ENCODE measurements around the gene C1orf87. TPM values are rescaled to one million over a fixed set of nuclear protein-coding genes. Genes with fewer than 3 reads are reported as not detected.

The C1orf87 gene
- total and polyA plus RNA-seq, 7 experiments from 2014 or later, result not detected

DNA sequence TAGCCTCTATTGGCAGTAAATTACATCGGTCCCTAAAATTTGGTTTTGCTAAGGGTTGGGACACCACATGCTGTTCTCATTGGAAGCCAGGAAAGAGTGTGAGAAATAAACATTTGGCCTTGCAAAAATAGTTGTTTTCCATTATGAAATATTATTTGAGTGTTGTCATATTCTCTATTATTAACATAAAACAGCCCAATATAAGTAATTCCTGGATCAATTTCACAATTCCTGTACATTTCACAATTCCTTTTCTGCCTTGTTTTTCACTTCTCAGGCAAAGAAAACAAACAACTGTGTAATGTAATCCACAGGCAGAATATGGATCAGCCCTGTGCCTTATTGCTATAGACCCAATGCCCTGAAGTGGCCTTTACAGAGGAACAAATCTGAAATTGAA lies 40.5 kb downstream of the C1orf87 start:
- no peaks in the 10 kb centered on the region for H3K27me3 ChIP-seq (ENCODE audit: control insufficient read depth in 2 of 2, insufficient read depth in 2 of 2, low read length in 2 of 2)
- H3K4me3 ChIP-seq (ENCODE audit: low read length), result no peak overlapping the region
- no peak for DNase-seq
- H3K4me1 ChIP-seq (ENCODE audit: control insufficient read depth in 2 of 2, insufficient read depth in 2 of 2, low read length in 2 of 2), result no peaks in the 10 kb centered on the region
- POLR2A ChIA-PET, result no interaction called here
- ATAC-seq, result no peak
- H3K4me3 Mint-ChIP-seq, result no peak overlapping the region
- no peak overlapping the region for H3K27ac Mint-ChIP-seq
- H3K4me1 Mint-ChIP-seq, result no peaks in the 10 kb centered on the region
- H3K27me3 Mint-ChIP-seq, result peaks cover 2 to 23% (median 12%) of the 10 kb centered on the region in 5 donors
- CTCF ChIA-PET, result no interaction called here
- H3K9me3 ChIP-seq (ENCODE audit: control insufficient read depth in 2 of 3, low read length in 3 of 3), result no peaks in the 10 kb centered on the region
- H3K36me3 Mint-ChIP-seq, result no peaks in the 10 kb centered on the region
- intact Hi-C loops (cut with micrococcal nuclease), result no loop called here
- H3K27ac ChIP-seq (ENCODE audit: low read depth, low read length), result no peak overlapping the region
- H3K36me3 ChIP-seq (ENCODE audit: control insufficient read depth in 2 of 3, insufficient read depth in 3 of 3, low read length in 3 of 3), result no peaks in the 10 kb centered on the region
- H3K9me3 Mint-ChIP-seq, result peaks cover 0 to 1% (median 0%) of the 10 kb centered on the region in 11 donors

DNA sequence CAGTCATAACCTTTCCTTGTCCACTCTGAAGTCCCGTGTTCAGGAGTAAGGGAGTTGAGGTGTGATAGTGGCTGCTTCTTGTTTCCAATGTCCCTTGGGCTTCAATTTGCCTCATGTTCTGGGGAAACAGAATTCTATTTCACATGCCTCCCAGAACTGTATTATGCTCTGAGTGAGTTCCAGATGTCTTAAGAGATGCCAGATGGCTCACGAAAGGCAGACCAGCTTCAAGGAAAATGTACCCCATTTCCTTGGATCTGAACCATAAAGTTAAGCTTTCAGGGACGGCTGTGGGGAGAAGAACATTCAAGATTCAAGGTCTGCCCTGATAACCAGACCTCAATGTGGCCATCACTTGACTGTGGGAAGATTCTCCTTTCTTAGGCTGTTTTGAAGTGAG lies 42.4 kb downstream of the C1orf87 start:
- ChIA-PET CTCF (no interaction called here), POLR2A (no interaction called here)
- no peak overlapping the region for H3K4me3 Mint-ChIP-seq

DNA sequence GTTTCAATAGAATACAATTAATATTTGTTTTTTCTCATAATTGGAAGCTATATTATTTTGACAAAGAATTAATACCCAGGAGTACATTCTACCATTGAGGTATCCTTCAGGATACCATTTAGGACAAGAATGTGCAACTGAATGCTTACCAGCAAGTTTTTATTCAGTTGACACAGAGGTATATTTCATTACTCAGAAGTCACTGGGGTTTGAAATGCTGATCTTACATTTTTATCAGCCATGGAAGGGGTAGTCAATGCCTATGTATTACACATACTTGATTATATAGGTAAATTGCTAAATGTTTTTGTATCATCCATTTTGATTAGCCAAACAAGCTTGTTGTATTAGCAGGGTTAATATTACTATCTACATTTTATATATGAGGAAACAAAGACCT lies 48.0 kb downstream of the C1orf87 start:
- Mint-ChIP-seq H3K4me1 (no peaks in the 10 kb centered on the region), H3K27me3 (peaks cover 13 to 47% (median 26%) of the 10 kb centered on the region in 5 donors), H3K36me3 (no peaks in the 10 kb centered on the region), H3K4me3 (no peak overlapping the region), H3K27ac (no peak overlapping the region), H3K9me3 (peaks cover 0 to 6% (median 0%) of the 10 kb centered on the region in 11 donors)
- no peaks in the 10 kb centered on the region for H3K9me3 ChIP-seq (ENCODE audit: control insufficient read depth in 2 of 3, low read length in 3 of 3)
- no peak for ATAC-seq
- DNase-seq, result no peak
- H3K27ac ChIP-seq (ENCODE audit: low read depth, low read length), result no peak overlapping the region
- intact Hi-C loops (cut with micrococcal nuclease), result no loop called here
- ChIA-PET CTCF (no interaction called here), POLR2A (no interaction called here)
- H3K4me1 ChIP-seq (ENCODE audit: control insufficient read depth in 2 of 2, insufficient read depth in 2 of 2, low read length in 2 of 2), result no peaks in the 10 kb centered on the region
- H3K36me3 ChIP-seq (ENCODE audit: control insufficient read depth in 2 of 3, insufficient read depth in 3 of 3, low read length in 3 of 3), result no peaks in the 10 kb centered on the region
- H3K4me3 ChIP-seq (ENCODE audit: low read length), result no peak overlapping the region
- no peaks in the 10 kb centered on the region for H3K27me3 ChIP-seq (ENCODE audit: control insufficient read depth in 2 of 2, insufficient read depth in 2 of 2, low read length in 2 of 2)

More for the DNA sequence above, 42.4 kb downstream of the C1orf87 start:
- Histone ChIP-seq H3K27me3 (ENCODE audit: control insufficient read depth in 2 of 2, insufficient read depth in 2 of 2, low read length in 2 of 2) (no peaks in the 10 kb centered on the region), H3K27ac (ENCODE audit: low read depth, low read length) (no peak overlapping the region), H3K9me3 (ENCODE audit: control insufficient read depth in 2 of 3, low read length in 3 of 3) (no peaks in the 10 kb centered on the region), H3K36me3 (ENCODE audit: control insufficient read depth in 2 of 3, insufficient read depth in 3 of 3, low read length in 3 of 3) (no peaks in the 10 kb centered on the region), H3K4me3 (ENCODE audit: low read length) (no peak overlapping the region), H3K4me1 (ENCODE audit: control insufficient read depth in 2 of 2, insufficient read depth in 2 of 2, low read length in 2 of 2) (no peaks in the 10 kb centered on the region)
- intact Hi-C loops (cut with micrococcal nuclease), result no loop called here
- no peak for ATAC-seq
- DNase-seq, result no peak
- Mint-ChIP-seq H3K27ac (no peak overlapping the region), H3K9me3 (peaks cover 0 to 1% (median 0%) of the 10 kb centered on the region in 11 donors), H3K36me3 (no peaks in the 10 kb centered on the region), H3K4me1 (no peaks in the 10 kb centered on the region), H3K27me3 (peaks cover 5 to 26% (median 22%) of the 10 kb centered on the region in 5 donors)

DNA sequence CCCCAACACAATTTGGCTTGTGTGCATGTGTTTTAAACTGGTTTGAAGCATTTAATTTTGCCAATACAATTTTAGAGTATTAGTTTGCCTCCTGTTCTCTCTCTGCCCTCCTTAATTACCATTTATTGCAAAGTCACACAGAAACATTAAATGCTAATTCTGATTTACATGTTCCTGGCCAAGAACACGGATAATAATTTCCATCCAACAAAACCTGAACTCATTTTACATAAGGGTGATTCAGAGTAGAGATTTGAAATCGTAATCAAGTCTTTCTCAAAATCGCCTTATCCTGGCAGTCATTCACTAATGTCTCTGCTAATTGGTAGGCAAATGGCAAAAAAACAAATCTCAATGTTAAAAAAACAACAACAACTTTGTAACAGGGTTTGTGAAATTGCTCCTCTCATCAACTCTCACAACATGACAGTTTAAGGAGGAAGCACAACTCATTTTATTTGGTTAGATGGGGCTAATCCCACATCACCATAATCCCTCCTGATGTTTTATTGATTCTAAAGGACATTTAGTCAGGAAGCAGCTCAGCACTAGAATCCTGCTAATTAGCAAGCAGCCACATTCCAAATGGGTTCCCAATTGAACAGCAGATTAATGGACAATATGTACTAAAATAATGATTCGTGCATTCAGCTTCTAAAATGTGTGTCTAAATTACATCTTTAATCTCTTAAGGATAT lies 55.9 kb downstream of the C1orf87 start:
- peaks cover 0 to 18% (median 6%) of the 10 kb centered on the region in 11 donors for H3K9me3 Mint-ChIP-seq
- no peak overlapping the region for H3K4me3 Mint-ChIP-seq
- intact Hi-C loops (cut with micrococcal nuclease), result no loop called here
- CTCF ChIA-PET, result no interaction called here
- DNase-seq (no peak), ATAC-seq (no peak)
- POLR2A ChIA-PET, result no interaction called here
- H3K27ac ChIP-seq (ENCODE audit: low read depth, low read length), result no peak overlapping the region
- H3K36me3 Mint-ChIP-seq, result no peaks in the 10 kb centered on the region
- H3K9me3 ChIP-seq (ENCODE audit: control insufficient read depth in 2 of 3, low read length in 3 of 3), result peaks cover 0 to 4% (median 0%) of the 10 kb centered on the region in 3 experiments
- H3K4me3 ChIP-seq (ENCODE audit: low read length), result no peak overlapping the region
- H3K4me1 ChIP-seq (ENCODE audit: control insufficient read depth in 2 of 2, insufficient read depth in 2 of 2, low read length in 2 of 2), result no peaks in the 10 kb centered on the region
- H3K27ac Mint-ChIP-seq, result no peak overlapping the region
- no peaks in the 10 kb centered on the region for H3K36me3 ChIP-seq (ENCODE audit: control insufficient read depth in 2 of 3, insufficient read depth in 3 of 3, low read length in 3 of 3)
- no peaks in the 10 kb centered on the region for H3K27me3 ChIP-seq (ENCODE audit: control insufficient read depth in 2 of 2, insufficient read depth in 2 of 2, low read length in 2 of 2)
- peaks cover 7 to 25% (median 12%) of the 10 kb centered on the region in 5 donors for H3K27me3 Mint-ChIP-seq
- H3K4me1 Mint-ChIP-seq, result no peaks in the 10 kb centered on the region

DNA sequence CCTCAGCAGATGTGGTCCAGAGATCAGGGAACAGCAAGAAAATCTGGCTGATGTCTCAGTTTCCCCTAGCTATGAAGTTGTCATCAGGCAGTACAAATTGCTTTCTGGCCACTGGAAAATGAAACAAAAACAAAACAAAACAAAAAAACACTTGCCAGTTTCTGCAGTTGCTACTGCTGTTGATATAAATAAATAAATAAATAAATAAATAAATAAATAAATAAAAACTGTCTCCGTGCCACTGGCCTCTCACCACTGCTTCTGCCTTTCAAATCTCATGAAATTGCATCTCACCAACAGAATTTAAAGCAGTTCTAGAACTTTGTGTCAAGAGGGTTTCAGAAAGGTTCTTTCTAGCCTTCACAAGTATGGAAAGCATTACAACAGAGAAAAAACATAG lies 62.9 kb downstream of the C1orf87 start:
- Histone ChIP-seq H3K4me1 (ENCODE audit: control insufficient read depth in 2 of 2, insufficient read depth in 2 of 2, low read length in 2 of 2) (no peaks in the 10 kb centered on the region), H3K27ac (ENCODE audit: low read depth, low read length) (no peak overlapping the region), H3K36me3 (ENCODE audit: control insufficient read depth in 2 of 3, insufficient read depth in 3 of 3, low read length in 3 of 3) (no peaks in the 10 kb centered on the region), H3K9me3 (ENCODE audit: control insufficient read depth in 2 of 3, low read length in 3 of 3) (no peaks in the 10 kb centered on the region), H3K4me3 (ENCODE audit: low read length) (no peak overlapping the region), H3K27me3 (ENCODE audit: control insufficient read depth in 2 of 2, insufficient read depth in 2 of 2, low read length in 2 of 2) (no peaks in the 10 kb centered on the region)
- Mint-ChIP-seq H3K4me3 (no peak overlapping the region), H3K9me3 (peaks cover 0 to 4% (median 0%) of the 10 kb centered on the region in 11 donors), H3K36me3 (no peaks in the 10 kb centered on the region), H3K27ac (no peak overlapping the region), H3K4me1 (no peaks in the 10 kb centered on the region), H3K27me3 (peaks cover 0 to 24% (median 14%) of the 10 kb centered on the region in 5 donors)
- ChIA-PET CTCF (no interaction called here), POLR2A (no interaction called here)
- no peak for ATAC-seq
- intact Hi-C loops (cut with micrococcal nuclease), result no loop called here
- no peak for DNase-seq

DNA sequence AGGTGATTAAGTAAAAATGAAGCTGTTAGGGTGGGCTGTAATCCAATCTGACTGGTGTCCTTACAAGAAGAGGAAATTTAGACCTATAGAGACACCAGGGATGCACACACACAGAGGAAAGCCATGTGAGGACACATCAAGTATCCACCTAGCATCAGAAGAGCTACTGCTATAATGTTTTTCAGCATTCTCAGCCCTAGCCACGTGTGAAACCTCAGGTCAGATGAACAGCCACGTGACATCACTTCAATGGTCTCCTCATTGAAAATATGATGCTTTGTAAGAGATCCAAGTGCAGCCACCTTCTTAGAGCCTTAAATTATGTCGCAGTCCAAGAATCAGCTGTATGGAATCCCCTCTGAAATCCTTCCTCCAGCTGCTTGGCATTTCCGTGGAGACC lies 65.1 kb downstream of the C1orf87 start:
- Histone ChIP-seq H3K4me3 (ENCODE audit: low read length) (no peak overlapping the region), H3K27ac (ENCODE audit: low read depth, low read length) (no peak overlapping the region), H3K27me3 (ENCODE audit: control insufficient read depth in 2 of 2, insufficient read depth in 2 of 2, low read length in 2 of 2) (no peaks in the 10 kb centered on the region), H3K36me3 (ENCODE audit: control insufficient read depth in 2 of 3, insufficient read depth in 3 of 3, low read length in 3 of 3) (no peaks in the 10 kb centered on the region), H3K9me3 (ENCODE audit: control insufficient read depth in 2 of 3, low read length in 3 of 3) (no peaks in the 10 kb centered on the region), H3K4me1 (ENCODE audit: control insufficient read depth in 2 of 2, insufficient read depth in 2 of 2, low read length in 2 of 2) (no peaks in the 10 kb centered on the region)
- Mint-ChIP-seq H3K4me3 (no peak overlapping the region), H3K4me1 (no peaks in the 10 kb centered on the region), H3K9me3 (peaks cover 0 to 2% (median 0%) of the 10 kb centered on the region in 11 donors), H3K36me3 (no peaks in the 10 kb centered on the region), H3K27ac (no peak overlapping the region), H3K27me3 (peaks cover 0 to 31% (median 13%) of the 10 kb centered on the region in 5 donors)
- ATAC-seq (no peak), DNase-seq (no peak)
- CTCF ChIA-PET, result no interaction called here
- POLR2A ChIA-PET, result no interaction called here
- intact Hi-C loops (cut with micrococcal nuclease), result no loop called here

DNA sequence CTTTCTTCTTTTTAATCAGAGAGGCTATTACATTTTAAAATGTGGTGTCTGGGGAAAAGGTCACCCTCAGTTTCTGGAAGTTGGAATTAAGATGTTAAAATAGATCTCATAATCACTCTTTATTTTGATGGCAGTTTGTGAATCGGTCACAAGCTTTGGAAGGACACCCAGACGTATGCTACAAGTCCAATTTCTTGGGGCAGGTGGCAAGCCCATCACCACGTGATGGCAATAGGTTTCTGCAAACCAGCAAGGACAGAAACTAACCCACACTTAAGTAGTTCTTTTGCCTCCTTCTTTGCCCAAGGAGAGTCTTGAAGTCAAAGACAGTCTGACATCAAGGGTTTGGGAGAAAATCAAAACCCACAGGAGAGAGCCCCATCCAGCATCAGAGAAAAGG lies 72.9 kb downstream of the C1orf87 start:
- POLR2A ChIA-PET, result no interaction called here
- H3K9me3 ChIP-seq (ENCODE audit: control insufficient read depth in 2 of 3, low read length in 3 of 3), result no peaks in the 10 kb centered on the region
- H3K27me3 ChIP-seq (ENCODE audit: control insufficient read depth in 2 of 2, insufficient read depth in 2 of 2, low read length in 2 of 2), result no peaks in the 10 kb centered on the region
- H3K9me3 Mint-ChIP-seq, result peaks cover 0 to 2% (median 0%) of the 10 kb centered on the region in 11 donors
- H3K27me3 Mint-ChIP-seq, result peaks cover 6 to 30% (median 22%) of the 10 kb centered on the region in 5 donors
- H3K27ac Mint-ChIP-seq, result no peak overlapping the region
- H3K4me3 ChIP-seq (ENCODE audit: low read length), result no peak overlapping the region
- H3K36me3 ChIP-seq (ENCODE audit: control insufficient read depth in 2 of 3, insufficient read depth in 3 of 3, low read length in 3 of 3), result no peaks in the 10 kb centered on the region
- no peaks in the 10 kb centered on the region for H3K4me1 Mint-ChIP-seq
- no peaks in the 10 kb centered on the region for H3K36me3 Mint-ChIP-seq
- ATAC-seq (no peak), DNase-seq (no peak)
- H3K4me1 ChIP-seq (ENCODE audit: control insufficient read depth in 2 of 2, insufficient read depth in 2 of 2, low read length in 2 of 2), result no peaks in the 10 kb centered on the region
- no peak overlapping the region for H3K4me3 Mint-ChIP-seq
- intact Hi-C loops (cut with micrococcal nuclease), result no loop called here
- H3K27ac ChIP-seq (ENCODE audit: low read depth, low read length), result no peak overlapping the region
- CTCF ChIA-PET, result no interaction called here
